ENCODE measurements around the gene NFKBIE. TPM values are rescaled to one million over a fixed set of nuclear protein-coding genes. Genes with fewer than 3 reads are reported as not detected.

The NFKBIE gene
- total RNA-seq, 1 experiment from 2014 or later: 7.6 TPM

DNA sequence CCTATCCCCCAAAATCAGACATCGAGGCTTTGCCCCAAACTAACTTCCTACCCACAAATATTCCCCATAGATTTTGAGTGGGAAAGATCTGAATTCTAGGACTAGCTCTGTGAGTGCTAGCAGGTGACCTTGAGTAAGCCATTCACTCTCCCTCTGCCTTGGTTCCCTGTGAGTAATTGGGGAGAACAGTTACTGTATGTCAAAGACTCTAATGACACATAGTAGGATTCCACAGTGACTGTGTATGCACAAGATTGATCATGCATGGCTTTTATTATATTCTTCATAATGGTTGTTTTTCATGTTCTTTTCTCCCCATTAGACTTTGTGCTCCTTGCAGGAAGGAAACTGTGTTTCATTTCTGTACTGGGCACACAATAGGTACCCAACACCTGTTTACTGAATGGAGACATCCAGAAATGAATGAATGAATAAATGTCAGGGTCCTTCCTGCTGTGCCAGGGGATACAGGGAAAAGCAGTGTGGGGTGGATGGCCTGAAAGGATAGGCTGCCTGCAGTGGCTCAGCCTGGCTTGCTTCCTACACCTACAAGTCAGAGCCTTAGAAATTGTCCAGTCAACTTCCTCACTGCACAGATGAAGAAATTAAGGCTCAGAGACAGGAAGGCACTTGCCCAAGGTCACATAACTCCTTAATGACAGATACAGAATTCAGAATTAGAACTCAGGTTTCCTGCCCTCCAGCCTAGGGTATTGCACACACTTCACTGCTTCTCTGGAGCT, 4.0 kb upstream of the NFKBIE start:
- Histone ChIP-seq H3K4me1 (ENCODE audit: control insufficient read depth in 1 of 2, insufficient read depth in 2 of 2, low read length in 2 of 2) (peaks cover 2 to 13% of the 10 kb centered on the region in 2 experiments), H3K9me2 (ENCODE audit: insufficient read depth) (no peaks in the 10 kb centered on the region), H3K36me3 (ENCODE audit: control insufficient read depth in 1 of 2, insufficient read depth in 2 of 2, low read length in 2 of 2) (no peaks in the 10 kb centered on the region), H4K20me1 (ENCODE audit: insufficient read depth) (no peaks in the 10 kb centered on the region), H3K27ac (ENCODE audit: low read depth, low read length) (no peak overlapping the region), H3K79me2 (ENCODE audit: insufficient read depth, low read length) (peaks cover 6% of the 10 kb centered on the region; the same call in 1 of the 2 replicates), H3K27me3 (ENCODE audit: insufficient read depth, low read length) (no peaks in the 10 kb centered on the region), H3K9ac (ENCODE audit: low read length) (no peak overlapping the region), H2AFZ (ENCODE audit: low read depth, low read length, poor library complexity, severe bottlenecking) (no peak overlapping the region), H3K4me3 (replicated peaks in 1 of 2; ENCODE audit: low read depth in 1 of 2, low read length in 2 of 2) (no peak overlapping the region), H3K4me2 (ENCODE audit: low read length) (no peak overlapping the region), H3K9me3 (ENCODE audit: control insufficient read depth in 1 of 2, insufficient read depth in 1 of 2, low read depth in 1 of 2, low read length in 2 of 2) (no peaks in the 10 kb centered on the region)
- DNase-seq (ENCODE audit: low read depth, low spot score) (no peak), ATAC-seq (no peak)
- CTCF ChIA-PET: interaction anchor here (1.2 to 2.9 kb wide), 6 partner anchors 10 to 206 kb away, joined by 3 to 36 read pairs (median 6); partner anchors contain the start of gene AARS2
- TF ChIP-seq ZNF274 (IDR thresholded peaks at IDR 0.05; ENCODE audit: low read depth, low read length) (no peak), POLR2AphosphoS5 (IDR thresholded peaks at IDR 0.05; ENCODE audit: low read depth, low read length) (no peak), ZFX (IDR thresholded peaks at IDR 0.05) (no peak), CBX3 (IDR thresholded peaks at IDR 0.05; ENCODE audit: low read depth) (no peak), POLR2A (IDR thresholded peaks at IDR 0.05; ENCODE audit: borderline replicate concordance, extremely low read depth, insufficient read depth, insufficient read length) (no peak), RAD21 (IDR thresholded peaks at IDR 0.05; ENCODE audit: low read depth) (no peak), EZH2 (IDR thresholded peaks at IDR 0.05) (no peak), YY1 (IDR thresholded peaks at IDR 0.05; ENCODE audit: extremely low read depth, insufficient replicate concordance, low read depth, low read length) (no peak), TCF7L2 (IDR thresholded peaks at IDR 0.05; ENCODE audit: borderline replicate concordance, extremely low read depth, insufficient read depth, insufficient read length) (no peak), EGR1 (IDR thresholded peaks at IDR 0.05; ENCODE audit: low read depth) (no peak), JUND (IDR thresholded peaks at IDR 0.05) (no peak)
- TF ChIP-seq, protein P1, sequence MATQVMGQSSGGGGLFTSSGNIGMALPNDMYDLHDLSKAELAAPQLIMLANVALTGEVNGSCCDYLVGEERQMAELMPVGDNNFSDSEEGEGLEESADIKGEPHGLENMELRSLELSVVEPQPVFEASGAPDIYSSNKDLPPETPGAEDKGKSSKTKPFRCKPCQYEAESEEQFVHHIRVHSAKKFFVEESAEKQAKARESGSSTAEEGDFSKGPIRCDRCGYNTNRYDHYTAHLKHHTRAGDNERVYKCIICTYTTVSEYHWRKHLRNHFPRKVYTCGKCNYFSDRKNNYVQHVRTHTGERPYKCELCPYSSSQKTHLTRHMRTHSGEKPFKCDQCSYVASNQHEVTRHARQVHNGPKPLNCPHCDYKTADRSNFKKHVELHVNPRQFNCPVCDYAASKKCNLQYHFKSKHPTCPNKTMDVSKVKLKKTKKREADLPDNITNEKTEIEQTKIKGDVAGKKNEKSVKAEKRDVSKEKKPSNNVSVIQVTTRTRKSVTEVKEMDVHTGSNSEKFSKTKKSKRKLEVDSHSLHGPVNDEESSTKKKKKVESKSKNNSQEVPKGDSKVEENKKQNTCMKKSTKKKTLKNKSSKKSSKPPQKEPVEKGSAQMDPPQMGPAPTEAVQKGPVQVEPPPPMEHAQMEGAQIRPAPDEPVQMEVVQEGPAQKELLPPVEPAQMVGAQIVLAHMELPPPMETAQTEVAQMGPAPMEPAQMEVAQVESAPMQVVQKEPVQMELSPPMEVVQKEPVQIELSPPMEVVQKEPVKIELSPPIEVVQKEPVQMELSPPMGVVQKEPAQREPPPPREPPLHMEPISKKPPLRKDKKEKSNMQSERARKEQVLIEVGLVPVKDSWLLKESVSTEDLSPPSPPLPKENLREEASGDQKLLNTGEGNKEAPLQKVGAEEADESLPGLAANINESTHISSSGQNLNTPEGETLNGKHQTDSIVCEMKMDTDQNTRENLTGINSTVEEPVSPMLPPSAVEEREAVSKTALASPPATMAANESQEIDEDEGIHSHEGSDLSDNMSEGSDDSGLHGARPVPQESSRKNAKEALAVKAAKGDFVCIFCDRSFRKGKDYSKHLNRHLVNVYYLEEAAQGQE (IDR thresholded peaks at IDR 0.05; ENCODE audit: low read depth): no peak
- TF ChIP-seq, protein P2, sequence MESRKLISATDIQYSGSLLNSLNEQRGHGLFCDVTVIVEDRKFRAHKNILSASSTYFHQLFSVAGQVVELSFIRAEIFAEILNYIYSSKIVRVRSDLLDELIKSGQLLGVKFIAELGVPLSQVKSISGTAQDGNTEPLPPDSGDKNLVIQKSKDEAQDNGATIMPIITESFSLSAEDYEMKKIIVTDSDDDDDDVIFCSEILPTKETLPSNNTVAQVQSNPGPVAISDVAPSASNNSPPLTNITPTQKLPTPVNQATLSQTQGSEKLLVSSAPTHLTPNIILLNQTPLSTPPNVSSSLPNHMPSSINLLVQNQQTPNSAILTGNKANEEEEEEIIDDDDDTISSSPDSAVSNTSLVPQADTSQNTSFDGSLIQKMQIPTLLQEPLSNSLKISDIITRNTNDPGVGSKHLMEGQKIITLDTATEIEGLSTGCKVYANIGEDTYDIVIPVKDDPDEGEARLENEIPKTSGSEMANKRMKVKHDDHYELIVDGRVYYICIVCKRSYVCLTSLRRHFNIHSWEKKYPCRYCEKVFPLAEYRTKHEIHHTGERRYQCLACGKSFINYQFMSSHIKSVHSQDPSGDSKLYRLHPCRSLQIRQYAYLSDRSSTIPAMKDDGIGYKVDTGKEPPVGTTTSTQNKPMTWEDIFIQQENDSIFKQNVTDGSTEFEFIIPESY (IDR thresholded peaks at IDR 0.05; ENCODE audit: extremely low read depth, insufficient replicate concordance, low read length): no peak
- TF ChIP-seq, protein P3, sequence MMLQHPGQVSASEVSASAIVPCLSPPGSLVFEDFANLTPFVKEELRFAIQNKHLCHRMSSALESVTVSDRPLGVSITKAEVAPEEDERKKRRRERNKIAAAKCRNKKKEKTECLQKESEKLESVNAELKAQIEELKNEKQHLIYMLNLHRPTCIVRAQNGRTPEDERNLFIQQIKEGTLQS (IDR thresholded peaks at IDR 0.05): no peak
- POLR2A ChIA-PET: interaction anchor here (2.0 kb wide), 1 partner anchor 68 kb away, joined by 6 read pairs; no protein-coding TSS in a partner anchor
- intact Hi-C loops (cut with micrococcal nuclease): loop anchor here (5.0 kb wide), 1 partner anchor 188 kb away; no protein-coding TSS in a partner anchor
- RAD21 ChIA-PET (ENCODE audit: low non-redundant PET in 1 of 2, low total read pairs in 2 of 2, uncharacterized antibody in 2 of 2, unreplicated experiment in 2 of 2): no interaction called here
- no TSS peak for BruUV-seq (replicated peaks)

Measured in HCT116 (cell line).